Activated CD4-positive, alpha-beta T cell treated with anti-CD3 and anti-CD28 coated beads, Interleukin-2, amount 50 U/mL, for 4 hours (primary cell): ENCODE results near the gene LRCH2.
"Not testable (repeated sequence)": the region's sequence is repeated elsewhere in the genome, so short reads cannot be mapped to it uniquely, and the experiment has no call there.

Experiments used
- DNase-seq, 2 experiments: peaks; one replicate each; pipeline ENCODE4 v3.0.0-alpha.2; 2020

LRCH2 gene

DNA sequence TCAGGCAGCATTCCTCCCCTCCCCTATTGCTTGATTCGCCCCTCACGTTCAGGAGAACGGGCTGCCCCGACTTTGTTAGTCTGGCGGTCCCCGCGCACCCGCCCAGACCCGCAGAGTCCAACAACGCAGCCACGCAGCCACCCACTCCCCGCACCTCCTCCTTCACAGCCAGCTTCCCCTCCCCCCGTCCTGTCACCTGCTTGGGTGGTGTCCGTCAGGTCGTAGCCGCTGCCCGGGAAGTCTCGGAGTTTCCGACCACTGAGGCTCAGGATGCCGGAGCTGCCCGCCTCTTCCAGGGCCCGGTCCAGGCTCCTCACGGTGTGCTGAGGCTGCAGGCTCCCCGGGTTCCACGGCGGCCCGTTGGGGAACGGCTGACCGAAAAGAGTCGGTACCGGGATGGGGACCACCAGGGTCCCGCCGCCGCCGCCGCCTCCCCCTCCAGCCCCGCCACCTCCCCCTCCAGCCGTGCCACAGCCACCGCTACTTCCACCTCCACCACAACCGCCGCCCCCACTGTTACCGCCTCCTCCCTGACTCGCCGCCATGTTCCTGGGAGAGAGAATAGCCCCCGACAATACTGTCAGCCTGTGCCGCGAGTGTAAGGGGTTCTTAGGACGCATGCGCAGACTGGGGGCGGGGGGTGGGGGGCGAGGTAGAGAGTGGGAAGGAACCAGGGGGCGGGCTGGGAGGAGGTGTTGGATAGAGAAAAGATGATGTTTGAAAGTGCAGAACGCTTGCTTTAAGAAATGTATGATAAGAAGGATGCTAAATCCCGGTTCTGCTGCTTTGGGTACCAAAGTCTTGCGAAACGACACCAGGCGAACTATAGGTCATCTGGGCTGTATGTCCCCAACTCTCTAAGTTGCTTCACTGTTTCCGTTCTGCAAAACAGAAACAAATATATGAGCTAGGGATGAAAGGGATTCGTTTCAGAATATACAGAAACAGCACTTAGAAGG lies at the start of gene LRCH2:
Gene LRCH2, minus strand, starts transcription at position 600 of the 959 bp plus-strand sequence. Its CDS starts 55 bp downstream, at position 545.
- DNase-seq, result no peak

GRCh38 chrX:115269051-115269683 lies 35.3 kb upstream of the LRCH2 start:
- DNase-seq, result no peak

DNA sequence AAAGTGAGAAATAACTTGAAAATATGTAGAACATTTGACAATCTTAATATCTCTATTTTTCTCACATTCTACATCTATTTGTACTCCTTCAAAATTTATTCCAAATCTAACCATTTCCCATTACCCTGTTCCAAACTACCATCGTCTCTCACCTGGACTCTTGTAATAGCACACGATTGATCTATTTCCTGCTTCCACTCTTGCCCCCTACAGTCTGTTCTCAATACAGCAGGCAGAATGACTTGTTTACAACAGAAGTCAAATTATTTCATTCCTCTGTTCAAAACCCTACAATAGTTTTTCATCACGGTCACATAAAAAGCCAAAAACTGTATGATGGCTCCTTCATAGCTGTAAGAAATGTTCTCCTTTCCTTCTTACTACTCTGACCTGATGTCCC lies 34.5 kb upstream of the LRCH2 start:
- no peak for DNase-seq

- DNase-seq, result no peak
Observed at GRCh38 chrX:115266300-115266699, 32.4 kb upstream of the LRCH2 start.

- DNase-seq, result no peak
Observed at GRCh38 chrX:115264009-115264408, 30.1 kb upstream of the LRCH2 start.

- no peak for DNase-seq
Observed at GRCh38 chrX:115261148-115261547, 27.3 kb upstream of the LRCH2 start.

DNA sequence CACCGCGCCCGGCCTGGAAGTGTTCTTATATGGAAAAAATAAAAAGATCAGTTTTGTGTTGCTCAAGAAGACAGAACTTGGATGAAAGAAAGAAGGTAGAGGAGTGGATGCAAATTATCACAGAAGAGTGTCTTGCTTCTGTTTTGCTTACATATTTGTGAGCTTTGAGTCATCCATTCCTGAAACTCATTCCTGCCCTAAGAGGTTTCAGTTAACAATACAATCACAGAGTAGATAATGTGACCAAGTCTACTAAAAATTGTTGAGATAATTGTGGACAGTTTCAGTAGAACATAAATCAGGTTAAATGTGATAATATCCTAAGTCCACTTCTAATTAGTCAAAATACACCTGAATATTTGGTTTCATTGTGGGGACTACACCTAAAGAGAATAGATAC lies 26.4 kb upstream of the LRCH2 start:
- DNase-seq, result no peak

GRCh38 chrX:115259238-115259875 lies 25.5 kb upstream of the LRCH2 start:
- no peak for DNase-seq

GRCh38 chrX:115257711-115258110 lies 23.8 kb upstream of the LRCH2 start:
- DNase-seq, result no peak

GRCh38 chrX:115255003-115255402 lies 21.1 kb upstream of the LRCH2 start:
- DNase-seq, result no peak

GRCh38 chrX:115251458-115252233 lies 17.8 kb upstream of the LRCH2 start:
- DNase-seq, result no peak

DNA sequence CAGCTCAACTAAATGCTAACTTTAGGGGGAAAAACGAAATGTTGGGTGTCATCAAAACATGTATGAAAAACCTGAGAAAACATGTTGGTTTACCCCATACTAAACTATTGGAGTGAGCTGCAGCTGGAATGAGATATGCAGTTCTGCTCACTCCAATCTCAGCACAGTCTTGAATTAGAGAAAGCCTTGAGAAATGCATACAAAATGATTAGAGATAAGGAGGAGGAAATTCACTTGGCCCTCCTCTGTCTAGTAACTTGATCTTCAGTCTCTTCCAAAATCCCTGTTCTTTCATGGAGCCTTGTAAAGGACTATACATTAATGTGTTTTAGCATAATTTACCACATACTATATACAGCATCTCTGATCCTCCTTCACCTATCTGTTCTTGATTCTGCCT lies 3.2 kb upstream of the LRCH2 start:
- DNase-seq, result no peak

GRCh38 chrX:115236560-115236959 lies 2.7 kb upstream of the LRCH2 start:
- DNase-seq, result no peak

- no peak for DNase-seq
Observed at GRCh38 chrX:115234461-115234860, 565 bp upstream of the LRCH2 start.

DNA sequence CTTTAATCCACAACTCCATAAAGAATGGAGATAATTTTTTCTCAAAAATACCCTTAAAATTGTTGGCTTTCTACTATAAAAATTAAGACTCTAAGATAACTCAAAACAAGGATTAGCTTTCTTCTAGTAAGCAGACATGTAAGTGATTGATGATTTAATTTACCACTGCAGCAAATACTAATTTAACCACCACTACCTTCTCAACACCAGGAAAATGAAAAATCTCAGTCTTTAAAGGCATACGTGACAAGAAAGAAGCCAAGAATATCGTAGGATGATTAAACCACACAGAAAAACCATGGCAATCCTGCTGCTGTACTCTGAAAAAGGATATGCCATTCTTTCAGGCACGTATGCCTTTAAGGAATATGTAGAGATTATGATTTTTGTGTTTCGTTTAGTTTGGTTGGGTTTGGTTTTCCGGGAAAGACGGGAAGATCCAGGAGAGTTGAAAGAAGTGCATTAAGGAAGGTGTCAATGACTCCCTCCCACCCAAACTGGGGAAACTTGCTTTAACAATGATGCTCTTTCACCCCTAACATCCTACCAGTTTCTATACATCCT lies 881 bp downstream of the LRCH2 start:
- DNase-seq, result no peak

- no peak for DNase-seq
Observed at GRCh38 chrX:115229337-115230003, 4.4 kb downstream of the LRCH2 start.

DNA sequence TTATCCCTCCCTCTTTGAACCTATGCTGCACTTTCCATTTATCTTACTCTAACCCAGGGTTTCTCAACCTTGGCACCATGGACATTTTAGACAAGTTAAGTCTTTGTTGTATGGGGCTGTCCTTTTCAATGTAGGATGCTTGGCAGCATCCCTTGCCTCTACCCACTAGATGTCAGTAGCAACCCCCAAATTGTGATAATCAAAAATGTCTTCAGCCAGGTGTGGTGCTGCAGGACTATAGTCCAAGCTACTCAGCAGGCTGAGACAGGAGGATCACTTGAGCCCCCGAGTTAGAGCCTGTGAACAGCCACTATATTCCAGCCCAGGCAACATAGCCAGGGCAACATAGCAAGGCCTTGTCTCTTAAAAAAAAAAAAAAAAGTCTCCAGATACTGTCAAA lies 7.0 kb downstream of the LRCH2 start:
- DNase-seq, result no peak

DNA sequence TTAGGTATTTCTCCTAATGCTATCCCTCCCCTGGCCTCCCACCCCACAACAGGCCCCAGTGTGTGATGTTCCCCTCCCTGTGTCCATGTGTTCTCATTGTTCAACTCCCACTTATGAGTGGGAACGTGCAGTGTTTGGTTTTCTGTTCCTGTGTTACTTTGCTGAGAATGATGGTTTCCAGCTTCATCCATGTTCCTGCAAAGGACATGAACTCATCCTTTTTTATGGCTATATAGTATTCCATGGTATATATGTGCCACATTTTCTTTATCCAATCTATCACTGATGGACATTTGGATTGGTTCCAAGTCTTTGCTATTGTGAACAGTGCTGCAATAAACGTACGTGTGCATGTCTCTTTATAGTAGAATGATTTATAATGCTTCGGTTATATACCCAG lies 16.6 kb downstream of the LRCH2 start:
- not testable (repeated sequence) for DNase-seq

DNA sequence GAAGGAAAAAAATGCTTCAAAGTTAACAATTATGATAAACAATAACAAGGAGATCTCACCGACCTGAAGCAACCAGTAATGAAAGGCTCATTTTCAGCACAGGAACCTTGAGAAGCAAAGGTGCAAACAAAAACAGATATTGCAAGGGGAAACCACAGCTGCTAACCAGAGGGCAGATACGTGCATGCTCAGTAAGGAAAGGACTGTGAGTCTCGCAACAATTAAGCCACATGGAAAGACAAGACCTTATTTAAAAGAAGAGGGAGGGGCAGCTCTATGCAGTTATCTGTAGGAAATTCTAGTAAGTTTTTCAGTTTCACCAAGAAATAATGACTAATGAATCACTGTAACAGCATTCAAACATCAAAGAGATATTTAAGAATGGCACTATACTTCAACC lies 19.3 kb downstream of the LRCH2 start:
- no peak for DNase-seq

DNA sequence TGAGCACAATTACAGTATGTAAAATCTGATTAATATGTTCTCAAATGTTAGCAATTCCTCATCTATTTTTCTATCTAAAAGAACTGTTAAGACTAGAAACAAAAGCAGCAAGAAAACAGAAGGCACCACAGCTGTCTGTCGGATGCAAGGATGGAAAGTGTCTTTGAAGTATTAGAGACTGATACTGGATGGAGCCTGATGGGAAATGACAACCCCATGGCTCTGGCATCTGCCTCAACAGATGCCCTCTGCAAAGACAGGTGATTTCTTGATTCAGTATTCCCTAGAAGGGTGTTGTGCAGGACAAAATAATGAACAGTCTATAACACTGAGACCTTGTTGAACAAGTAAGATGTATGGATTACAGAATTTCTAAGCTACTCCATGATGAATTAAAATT lies 19.7 kb downstream of the LRCH2 start:
- DNase-seq, result no peak

- not testable (repeated sequence) for DNase-seq
Observed at GRCh38 chrX:115209547-115209946, 24.3 kb downstream of the LRCH2 start.

DNA sequence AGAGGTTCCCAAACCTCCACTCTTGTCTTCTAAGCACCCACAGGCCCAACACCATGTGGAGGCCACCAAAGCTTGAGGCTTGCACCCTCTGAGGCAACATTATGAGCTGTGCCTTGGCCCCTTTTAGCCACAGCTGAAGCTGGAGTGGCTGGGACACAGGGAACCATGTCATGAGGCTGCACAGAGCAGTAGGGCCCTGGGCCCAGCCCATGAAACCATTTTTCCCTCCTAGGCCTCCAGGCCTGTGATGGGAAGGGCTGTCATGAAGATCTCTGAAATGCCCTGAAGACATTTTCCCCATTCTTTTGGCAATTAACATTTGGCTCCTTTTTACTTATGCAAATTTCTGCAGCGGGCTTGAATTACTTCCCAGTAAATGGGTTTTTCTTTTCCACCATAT lies 29.9 kb downstream of the LRCH2 start:
- DNase-seq, result no peak
